GM18873 (cell line): Measurements from ENCODE around the gene MS4A12.
"Not testable (repeated sequence)": the region's sequence is repeated elsewhere in the genome, so short reads cannot be mapped to it uniquely, and the experiment has no call there.

Experiments
- ATAC-seq: cut with Tn5 transposase; IDR thresholded peaks from one replicate; pipeline ENCODE4 v1.9.1; 2021; ENCODE audit warnings: mild to moderate bottlenecking, moderate library complexity, moderate number of reproducible peaks; ENCODE audit not compliant: unreplicated experiment, low FRiP score

MS4A12 gene

GRCh38 chr11:60492488-60493009 lies at the start of gene MS4A12:
MS4A12 (plus strand) TSS chr11:60492778; CDS start chr11:60497319, 4,541 bp downstream.
- ATAC-seq, result no peak

GRCh38 chr11:60447070-60447469 lies 45.5 kb upstream of the MS4A12 start:
- no peak for ATAC-seq

GRCh38 chr11:60447846-60448245 lies 44.7 kb upstream of the MS4A12 start:
- no peak for ATAC-seq

- not testable (repeated sequence) for ATAC-seq
Measured at GRCh38 chr11:60451185-60451584, 41.4 kb upstream of the MS4A12 start.

GRCh38 chr11:60454212-60454611 lies 38.4 kb upstream of the MS4A12 start:
- ATAC-seq, result no peak

- peak; percentile 75 for ATAC-seq
Measured at GRCh38 chr11:60455531-60456042, 37.0 kb upstream of the MS4A12 start, which contains the start of gene MS4A1. MS4A1 (plus strand) TSS chr11:60455847; CDS start chr11:60462375, 6,528 bp downstream.

GRCh38 chr11:60457576-60457975 lies 35.0 kb upstream of the MS4A12 start:
- ATAC-seq, result peak; percentile 37

- no peak for ATAC-seq
Measured at GRCh38 chr11:60459345-60459744, 33.2 kb upstream of the MS4A12 start.

GRCh38 chr11:60468829-60469228 lies 23.7 kb upstream of the MS4A12 start:
- no peak for ATAC-seq

GRCh38 chr11:60469723-60470122 lies 22.9 kb upstream of the MS4A12 start:
- no peak for ATAC-seq

GRCh38 chr11:60477035-60477445 lies 15.5 kb upstream of the MS4A12 start:
- no peak for ATAC-seq

- no peak for ATAC-seq
Measured at GRCh38 chr11:60482361-60482760, 10.2 kb upstream of the MS4A12 start.

GRCh38 chr11:60485987-60486386 lies 6.6 kb upstream of the MS4A12 start:
- ATAC-seq, result peak; percentile 97

- no peak for ATAC-seq
Measured at GRCh38 chr11:60493454-60493853, 876 bp downstream of the MS4A12 start.

- ATAC-seq, result no peak
Measured at GRCh38 chr11:60498399-60498798, 5.8 kb downstream of the MS4A12 start.

GRCh38 chr11:60498853-60499252 lies 6.3 kb downstream of the MS4A12 start:
- ATAC-seq, result no peak

GRCh38 chr11:60500276-60500910 lies 7.8 kb downstream of the MS4A12 start:
- ATAC-seq, result no peak

GRCh38 chr11:60502221-60502775 lies 9.7 kb downstream of the MS4A12 start:
- no peak for ATAC-seq

- ATAC-seq, result no peak
Measured at GRCh38 chr11:60504219-60504905, 11.8 kb downstream of the MS4A12 start.

GRCh38 chr11:60509609-60510008 lies 17.0 kb downstream of the MS4A12 start:
- not testable (repeated sequence) for ATAC-seq

- not testable (repeated sequence) for ATAC-seq
Measured at GRCh38 chr11:60510209-60510608, 17.6 kb downstream of the MS4A12 start.
